SK-N-DZ (cell line): ENCODE results near the gene GFM1.
"Not testable (repeated sequence)": the region's sequence is repeated elsewhere in the genome, so short reads cannot be mapped to it uniquely, and the experiment has no call there.

Experiments used
- DNase-seq: peaks from one replicate; pipeline ENCODE4 v3.0.0-alpha.2; 2015; ENCODE audit warnings: low spot score

The GFM1 gene

GRCh38 chr3:158672215-158673176, 28.2 kb downstream of the GFM1 start, which contains the start of gene LXN:
Gene LXN, minus strand, starts transcription at chr3:158672648. Its CDS starts 170 bp downstream, at chr3:158672478.
- no peak for DNase-seq

GRCh38 chr3:158678687-158679086, 34.4 kb downstream of the GFM1 start:
- DNase-seq: no peak

- DNase-seq: no peak
Observed at GRCh38 chr3:158679547-158680000, 35.2 kb downstream of the GFM1 start.

- no peak for DNase-seq
Observed at GRCh38 chr3:158680861-158681260, 36.5 kb downstream of the GFM1 start.

DNA sequence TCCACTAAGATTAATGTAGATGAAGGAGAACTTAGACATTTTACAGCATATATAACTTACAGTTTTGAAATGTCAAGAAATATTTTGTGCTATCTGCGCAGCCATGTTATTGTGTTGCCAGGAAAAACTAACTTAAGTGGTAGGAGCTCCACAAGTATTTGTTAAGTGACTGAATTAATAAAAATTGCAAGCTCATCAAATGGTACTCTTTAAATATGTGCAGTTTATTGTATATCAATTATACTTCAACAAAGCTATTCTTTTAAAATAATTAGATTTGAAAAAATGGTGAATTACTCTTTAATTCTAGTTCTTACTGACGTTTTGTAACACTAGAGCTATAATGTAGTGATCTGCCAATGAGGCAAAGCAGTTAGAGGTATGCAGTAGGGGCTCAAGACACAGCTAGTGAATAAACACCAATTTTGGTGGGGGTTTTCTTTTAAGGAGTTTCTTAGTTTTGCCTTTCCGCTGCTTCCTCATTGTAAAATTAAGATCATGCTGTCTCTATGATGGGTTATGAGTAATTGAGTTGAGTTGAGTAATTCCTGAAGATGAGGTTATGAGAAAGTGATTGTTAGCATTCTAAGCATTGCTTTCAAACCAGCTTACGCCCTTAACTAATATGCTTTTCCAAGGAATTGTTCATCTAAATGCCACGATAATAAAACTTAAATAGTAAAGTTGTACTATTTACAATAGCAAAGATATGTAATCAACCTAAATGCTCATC, 39.1 kb downstream of the GFM1 start:
- no peak for DNase-seq

- DNase-seq: no peak
Observed at GRCh38 chr3:158685159-158685558, 40.8 kb downstream of the GFM1 start.

- DNase-seq: not testable (repeated sequence)
Observed at GRCh38 chr3:158693866-158694456, 49.6 kb downstream of the GFM1 start.

DNA sequence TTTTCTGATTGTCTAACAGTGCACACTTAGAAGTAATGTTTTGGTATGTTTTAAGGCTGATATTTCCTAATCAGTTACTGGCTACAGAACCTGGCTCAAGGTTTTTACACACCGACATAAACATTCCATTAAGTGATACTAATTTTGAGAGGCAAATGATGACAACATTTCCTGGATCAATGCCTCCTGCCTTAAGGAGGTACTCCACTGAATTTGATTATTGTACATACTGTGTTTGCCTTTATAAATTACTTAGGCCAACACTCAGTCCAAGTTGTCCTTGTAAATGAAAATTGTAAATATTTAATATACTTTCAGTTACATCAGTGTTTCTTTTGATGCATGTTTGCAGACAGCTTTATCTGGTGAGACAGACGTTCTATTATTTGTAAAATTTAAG, 52.3 kb downstream of the GFM1 start:
- no peak for DNase-seq

DNA sequence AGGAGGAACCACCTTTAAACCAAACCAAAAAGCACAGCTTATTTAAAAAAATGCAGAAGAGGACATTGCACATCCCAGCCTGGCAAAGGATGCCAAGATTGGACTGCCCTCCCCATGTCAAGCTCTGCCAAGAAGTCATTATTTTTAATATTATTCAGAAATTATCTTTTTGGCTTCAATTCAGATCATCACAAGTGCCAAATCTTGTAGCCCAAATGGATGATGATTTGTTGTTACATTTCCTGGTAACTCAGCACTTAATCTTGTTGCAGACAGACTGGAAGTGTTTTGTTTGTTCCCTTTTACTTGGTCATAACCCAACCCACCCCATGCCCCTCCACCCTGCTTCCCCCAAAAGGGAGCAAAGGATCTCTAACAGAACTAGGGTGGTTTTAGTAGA, 56.2 kb downstream of the GFM1 start:
- no peak for DNase-seq

GRCh38 chr3:158701420-158702065, 57.2 kb downstream of the GFM1 start:
- no peak for DNase-seq

GRCh38 chr3:158702815-158703481, 58.6 kb downstream of the GFM1 start:
- no peak for DNase-seq

- DNase-seq: no peak
Observed at GRCh38 chr3:158703566-158703965, 59.2 kb downstream of the GFM1 start.

- DNase-seq: no peak
Observed at GRCh38 chr3:158709666-158710083, 65.3 kb downstream of the GFM1 start.

DNA sequence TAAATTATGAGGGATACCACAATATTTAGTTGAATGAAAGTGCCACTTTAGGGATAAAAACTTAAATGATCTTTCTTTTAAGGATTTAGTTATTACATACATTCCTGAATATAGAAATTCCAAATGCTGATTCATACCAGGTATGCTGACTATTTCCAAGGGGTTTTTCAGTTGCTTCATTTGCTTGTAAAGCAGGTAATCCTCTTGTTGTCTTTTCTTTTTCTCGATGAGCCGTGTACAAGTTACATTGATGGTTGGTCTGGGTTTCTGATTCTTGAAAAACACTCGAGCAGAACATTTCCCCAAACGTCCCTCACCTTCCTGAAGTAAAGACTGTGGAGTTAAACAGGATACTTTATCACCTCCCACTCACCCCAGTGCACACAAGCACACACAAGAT, 66.3 kb downstream of the GFM1 start:
- no peak for DNase-seq

DNA sequence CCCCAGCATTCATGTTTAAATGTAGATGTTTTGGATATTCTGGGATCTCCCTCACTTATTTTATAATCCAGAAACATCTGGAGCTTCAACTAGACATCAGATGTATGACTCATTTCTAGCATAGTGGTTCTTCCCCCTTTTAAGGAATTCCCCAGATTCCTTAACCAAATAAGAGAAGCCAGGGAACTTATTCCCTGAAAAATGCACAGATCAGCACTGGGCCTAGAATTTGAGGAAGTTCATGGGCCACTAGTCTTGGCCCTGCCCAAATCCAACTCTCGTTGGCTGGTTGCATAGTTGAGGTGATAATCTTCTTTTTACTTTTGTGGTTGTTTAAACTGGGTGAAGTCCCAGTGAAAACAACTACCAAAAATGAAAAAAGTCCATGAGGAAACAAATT, 67.6 kb downstream of the GFM1 start:
- no peak for DNase-seq

- DNase-seq: no peak
Observed at GRCh38 chr3:158712443-158712842, 68.1 kb downstream of the GFM1 start.

GRCh38 chr3:158713094-158713499, 68.8 kb downstream of the GFM1 start:
- no peak for DNase-seq

DNA sequence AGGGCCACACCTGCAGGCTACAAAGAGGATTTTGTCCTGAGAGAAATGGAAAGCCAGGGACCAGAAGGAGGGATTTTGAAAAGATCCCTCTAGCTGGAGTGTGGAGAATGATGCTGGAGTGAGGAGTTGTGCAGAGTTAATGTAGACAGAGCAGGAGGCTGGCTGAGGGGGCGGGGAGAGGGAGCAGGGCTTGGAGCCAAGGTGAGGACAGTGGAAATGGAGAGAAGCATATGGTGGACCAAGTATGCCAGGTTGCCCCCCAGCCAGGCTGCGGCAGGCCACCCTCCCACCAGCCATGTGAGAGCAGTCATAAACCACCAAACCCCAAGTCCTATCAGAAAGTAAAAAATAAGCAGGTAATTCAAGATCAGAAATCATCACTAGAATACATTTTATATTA, 73.2 kb downstream of the GFM1 start:
- no peak for DNase-seq

DNA sequence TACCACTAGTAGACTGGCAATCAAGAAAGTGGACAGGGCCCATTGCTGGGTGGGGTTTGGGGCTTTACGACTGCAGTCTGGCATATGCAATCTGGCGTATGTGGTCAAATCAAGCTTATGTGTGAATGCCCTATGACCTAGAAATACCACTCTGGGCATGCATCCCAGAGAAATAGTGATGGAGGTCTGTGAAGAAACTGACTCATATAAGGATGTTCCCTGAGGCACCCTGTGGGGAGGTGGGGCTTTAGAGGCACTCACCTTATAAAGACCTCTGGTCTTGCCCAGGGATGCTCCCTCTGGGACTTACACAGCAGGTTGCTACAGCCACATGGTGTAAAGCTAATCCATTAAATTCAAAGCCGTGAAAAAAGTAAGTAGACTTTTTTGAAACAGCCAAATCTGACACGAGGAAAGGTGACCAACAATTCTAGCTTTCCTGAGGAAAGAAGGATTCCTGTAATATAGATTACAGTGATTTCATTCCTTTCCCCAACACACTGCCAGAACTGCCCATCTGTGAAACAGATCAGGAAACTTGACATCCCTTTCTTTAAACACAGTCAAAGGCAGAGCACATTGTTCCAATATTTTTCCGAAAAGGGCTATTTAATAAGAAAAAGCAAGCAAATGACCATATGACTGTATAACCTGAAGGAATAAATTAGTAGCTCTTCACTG, 74.3 kb downstream of the GFM1 start:
- DNase-seq: no peak

GRCh38 chr3:158722108-158722507, 77.8 kb downstream of the GFM1 start:
- no peak for DNase-seq
